CD4-positive, alpha-beta T cell treated with Interleukin-17A for 1 hour (primary cell): ENCODE measurements around the gene SLCO3A1.

Experiments used
- DNase-seq: peaks from one replicate; pipeline ENCODE4 v3.0.0-alpha.2; 2020

Gene SLCO3A1

GRCh38 chr15:92111291-92111690 lies 257.8 kb downstream of the SLCO3A1 start:
- no peak for DNase-seq

- no peak for DNase-seq
These were observed 258.2 kb downstream of the SLCO3A1 start for GRCh38 chr15:92111751-92112150.

- no peak for DNase-seq
These were observed 258.7 kb downstream of the SLCO3A1 start for GRCh38 chr15:92112180-92112579.

GRCh38 chr15:92112711-92113110 lies 259.2 kb downstream of the SLCO3A1 start:
- DNase-seq = no peak

GRCh38 chr15:92113832-92114231 lies 260.3 kb downstream of the SLCO3A1 start:
- no peak for DNase-seq

GRCh38 chr15:92115834-92116233 lies 262.3 kb downstream of the SLCO3A1 start:
- no peak for DNase-seq

GRCh38 chr15:92116330-92116729 lies 262.8 kb downstream of the SLCO3A1 start:
- DNase-seq = no peak

- no peak for DNase-seq
These were observed 263.8 kb downstream of the SLCO3A1 start for GRCh38 chr15:92117261-92117731.

GRCh38 chr15:92118162-92118935 lies 264.8 kb downstream of the SLCO3A1 start:
- DNase-seq = no peak

GRCh38 chr15:92118936-92119325 lies 265.4 kb downstream of the SLCO3A1 start:
- DNase-seq = no peak

GRCh38 chr15:92120094-92120795 lies 266.7 kb downstream of the SLCO3A1 start:
- no peak for DNase-seq

- DNase-seq = no peak
These were observed 267.5 kb downstream of the SLCO3A1 start for GRCh38 chr15:92121047-92121446.

- no peak for DNase-seq
These were observed 268.8 kb downstream of the SLCO3A1 start for GRCh38 chr15:92122259-92122658.

GRCh38 chr15:92123962-92124656 lies 270.6 kb downstream of the SLCO3A1 start:
- no peak for DNase-seq

- DNase-seq = no peak
These were observed 271.1 kb downstream of the SLCO3A1 start for GRCh38 chr15:92124657-92125010.

GRCh38 chr15:92128788-92129187 lies 275.3 kb downstream of the SLCO3A1 start:
- DNase-seq = no peak

- DNase-seq = no peak
These were observed 276.7 kb downstream of the SLCO3A1 start for GRCh38 chr15:92130244-92130643.

GRCh38 chr15:92130906-92131305 lies 277.4 kb downstream of the SLCO3A1 start:
- DNase-seq = no peak

- DNase-seq = no peak
These were observed 279.7 kb downstream of the SLCO3A1 start for GRCh38 chr15:92132982-92133755.

GRCh38 chr15:92140796-92141195 lies 287.3 kb downstream of the SLCO3A1 start:
- no peak for DNase-seq

- DNase-seq = no peak
These were observed 288.1 kb downstream of the SLCO3A1 start for GRCh38 chr15:92141607-92142006.

GRCh38 chr15:92142242-92143232 lies 289.0 kb downstream of the SLCO3A1 start:
- no peak for DNase-seq
